HepG2 (cell line): ENCODE measurements around the gene PDE6C. TPM values are rescaled to one million over a fixed set of nuclear protein-coding genes. Genes with fewer than 3 reads are reported as not detected.

Experiments
- ADNP ChIP-seq: sonication (generic); formaldehyde crosslinking; IDR thresholded peaks from 2 replicates; pipeline ENCODE4 v1.4.0; 2020; ENCODE audit warnings: missing genetic modification reagents
- DPF2 ChIP-seq: sonication (generic); formaldehyde crosslinking; IDR thresholded peaks from 2 replicates; pipeline ENCODE4 v1.4.0; 2020; ENCODE audit warnings: mild to moderate bottlenecking, low read depth, missing genetic modification reagents, borderline replicate concordance
- GABPB1 ChIP-seq: IDR thresholded peaks from 2 replicates; pipeline ENCODE4 v1.6.1; 2016; ENCODE audit warnings: mild to moderate bottlenecking, missing genetic modification reagents, moderate library complexity, missing compliant biosample characterization
- MAZ ChIP-seq, 2 experiments: sonication (generic) in 1 of 2; formaldehyde crosslinking in 1 of 2; IDR thresholded peaks; 2 replicates each; pipeline versions ENCODE4 v1.5.0 to v1.6.1; 2012 to 2020; ENCODE audit warnings: low read depth in 2 of 2, mild to moderate bottlenecking in 2 of 2, borderline replicate concordance in 1 of 2, improper control_type of control experiment in 1 of 2, low read length in 1 of 2, missing genetic modification reagents in 1 of 2, moderate library complexity in 1 of 2
- MIXL1 ChIP-seq: IDR thresholded peaks from 2 replicates; pipeline ENCODE4 v1.6.1; 2016
- MLLT10 ChIP-seq: sonication (generic); formaldehyde crosslinking; IDR thresholded peaks from 2 replicates; pipeline ENCODE4 v1.4.0; 2020; ENCODE audit warnings: missing genetic modification reagents
- NFE2L2 ChIP-seq: fragments of 150-350 bp; IDR thresholded peaks from 2 replicates; pipeline ENCODE4 v1.6.1; 2014; ENCODE audit warnings: low read length
- NFKB2 ChIP-seq: sonication (generic); formaldehyde crosslinking; IDR thresholded peaks from 2 replicates; pipeline ENCODE4 v1.4.0; 2020; ENCODE audit warnings: missing genetic modification reagents, borderline replicate concordance
- NR2F6 ChIP-seq, 2 experiments: IDR thresholded peaks; 2 replicates each; pipeline ENCODE4 v1.6.1; 2016; ENCODE audit warnings: antibody characterized with exemption in 1 of 2, mild to moderate bottlenecking in 1 of 2
- SMAD9 ChIP-seq: sonication (generic); formaldehyde crosslinking; IDR thresholded peaks from 2 replicates; pipeline ENCODE4 v1.5.1; 2020; ENCODE audit warnings: mild to moderate bottlenecking, missing genetic modification reagents
- STAT5B ChIP-seq: sonication (generic); formaldehyde crosslinking; IDR thresholded peaks from 2 replicates; pipeline ENCODE4 v1.4.0; 2020; ENCODE audit warnings: missing genetic modification reagents
- TEAD3 ChIP-seq: optimal IDR thresholded peaks from 2 replicates; pipeline ENCODE3; 2016; ENCODE audit warnings: borderline replicate concordance
- YEATS2 ChIP-seq: sonication (generic); formaldehyde crosslinking; IDR thresholded peaks from 2 replicates; pipeline ENCODE4 v1.4.0; 2020; ENCODE audit warnings: missing genetic modification reagents, borderline replicate concordance
- ZFP41 ChIP-seq: sonication (generic); formaldehyde crosslinking; IDR thresholded peaks from 2 replicates; pipeline ENCODE4 v1.4.0; 2020; ENCODE audit warnings: mild to moderate bottlenecking, missing genetic modification reagents, borderline replicate concordance
- ZFP90 ChIP-seq: sonication (generic); formaldehyde crosslinking; IDR thresholded peaks from 2 replicates; pipeline ENCODE4 v1.8.0; 2022; ENCODE audit warnings: missing genetic modification reagents, mild to moderate bottlenecking, inconsistent platforms, borderline replicate concordance
- ZNF629 ChIP-seq: sonication (generic); formaldehyde crosslinking; conservative IDR thresholded peaks from 2 replicates; pipeline ENCODE4 v1.5.0; 2020; ENCODE audit warnings: missing genetic modification reagents
- ZNF709 ChIP-seq: sonication (generic); formaldehyde crosslinking; IDR thresholded peaks from 2 replicates; pipeline ENCODE4 v1.5.0; 2020; ENCODE audit warnings: mild to moderate bottlenecking, missing genetic modification reagents
- ZNF749 ChIP-seq: sonication (generic); formaldehyde crosslinking; IDR thresholded peaks from 2 replicates; pipeline ENCODE4 v1.8.0; 2022; ENCODE audit warnings: mild to moderate bottlenecking, missing genetic modification reagents, moderate library complexity, borderline replicate concordance
- ZNF773 ChIP-seq: sonication (generic); formaldehyde crosslinking; IDR thresholded peaks from 2 replicates; pipeline ENCODE4 v1.4.0; 2020; ENCODE audit warnings: missing genetic modification reagents, borderline replicate concordance
- ZSCAN25 ChIP-seq: sonication (generic); formaldehyde crosslinking; IDR thresholded peaks from 2 replicates; pipeline ENCODE4 v1.8.0; 2022; ENCODE audit warnings: mild to moderate bottlenecking, missing genetic modification reagents
- polyA plus RNA-seq, 8 experiments: library from polyadenylated mRNA; depleted of rRNA in 3 of 8; stranded (reverse) in 7 of 8; unstranded in 1 of 8; fragments of >200 nt; fragmentation: Illumina TruSeq in 4 of 8; extraction: Trizol in 4 of 8; gene quantifications; 2 replicates each; pipeline versions ENCODE4 v1.2.1 to v1.2.3, GENCODE V29; 2011 to 2016; ENCODE audit warnings: low read depth in 4 of 8, missing spikeins in 1 of 8, mixed read lengths in 1 of 8; ENCODE audit not compliant: insufficient read depth in 1 of 8
- total RNA-seq, 5 experiments: library from RNA; depleted of rRNA; stranded (reverse); fragments of >200 nt; fragmentation: Illumina TruSeq; extraction: Trizol; gene quantifications; 2 replicates each; pipeline ENCODE4 v1.2.3, GENCODE V29; 2016; ENCODE audit warnings: low read depth in 1 of 5
- TF ChIP-seq, protein P1 (sequence below): sonication (generic); formaldehyde crosslinking; IDR thresholded peaks from 2 replicates; pipeline ENCODE4 v1.8.0; 2022; ENCODE audit warnings: mild to moderate bottlenecking, missing genetic modification reagents, moderate library complexity
- TF ChIP-seq, protein P2 (sequence below): sonication (generic); formaldehyde crosslinking; IDR thresholded peaks from 2 replicates; pipeline ENCODE4 v1.5.1; 2020; ENCODE audit warnings: mild to moderate bottlenecking, missing genetic modification reagents, moderate library complexity
- TF ChIP-seq, protein P3 (sequence below): sonication (generic); formaldehyde crosslinking; conservative IDR thresholded peaks from 2 replicates; pipeline ENCODE4 v1.8.0; 2022; ENCODE audit warnings: mild to moderate bottlenecking, moderate library complexity, missing genetic modification reagents

The PDE6C gene
- total and polyA plus RNA-seq, 2 of the 13 experiments (the other 11 are each of a cell fraction or from before 2014, with no cell fraction given): 0.64 TPM; not detected in 1

DNA sequence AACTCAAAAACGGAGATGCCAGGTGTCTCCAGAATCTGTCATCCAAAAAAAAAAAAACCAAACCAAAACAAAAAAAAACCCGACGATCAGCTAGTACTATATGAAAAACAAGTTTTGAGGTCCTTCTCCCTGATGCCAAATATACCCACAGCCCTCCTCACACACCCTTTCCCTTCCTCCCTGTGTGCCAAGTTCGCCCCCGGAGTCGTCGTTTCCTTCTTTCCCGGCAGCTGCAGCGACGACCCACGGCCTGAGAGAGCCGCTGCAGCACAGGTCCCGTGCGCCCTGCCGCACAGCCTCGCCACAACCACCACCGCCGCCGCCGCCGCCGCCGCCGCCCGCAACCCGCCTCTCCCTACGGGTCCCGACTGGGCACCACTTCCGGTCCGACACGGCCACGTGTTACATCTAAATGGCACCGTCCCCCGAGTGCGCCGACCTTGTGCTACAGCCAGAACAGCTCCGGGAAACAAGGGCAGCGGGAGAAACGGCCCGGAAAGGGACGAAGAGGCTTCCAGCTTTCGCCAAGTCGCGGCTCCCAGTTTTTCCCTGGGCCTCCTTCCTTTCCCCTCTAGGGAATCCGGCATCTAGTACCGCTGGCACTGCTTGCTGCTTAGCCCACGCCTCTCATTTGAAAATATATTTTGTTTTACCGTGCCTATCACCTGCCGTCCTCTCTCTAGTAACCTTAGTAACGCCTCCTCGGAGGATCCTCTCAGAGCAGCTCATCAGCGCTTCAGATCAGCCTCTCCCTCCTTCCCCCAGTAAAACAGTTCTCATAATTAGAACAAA lies 90.1 kb downstream of the PDE6C start, which contains the start of gene FRA10AC1 (continued):
- TF ChIP-seq, protein P1, sequence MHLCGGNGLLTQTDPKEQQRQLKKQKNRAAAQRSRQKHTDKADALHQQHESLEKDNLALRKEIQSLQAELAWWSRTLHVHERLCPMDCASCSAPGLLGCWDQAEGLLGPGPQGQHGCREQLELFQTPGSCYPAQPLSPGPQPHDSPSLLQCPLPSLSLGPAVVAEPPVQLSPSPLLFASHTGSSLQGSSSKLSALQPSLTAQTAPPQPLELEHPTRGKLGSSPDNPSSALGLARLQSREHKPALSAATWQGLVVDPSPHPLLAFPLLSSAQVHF: no peak; the same call in 1 of the 2 replicates
- TF ChIP-seq ZNF709 (CRISPR knock-in tag): 0 out of 2 replicates have a peak, but pooled peaks have one; percentile 84
- no peak; the same call in 1 of the 2 replicates for TF ChIP-seq ZNF629
- TF ChIP-seq SMAD9 (CRISPR knock-in tag): no peak
- peak; percentile 96 for TF ChIP-seq YEATS2 (CRISPR knock-in tag)
- TF ChIP-seq, protein P2, sequence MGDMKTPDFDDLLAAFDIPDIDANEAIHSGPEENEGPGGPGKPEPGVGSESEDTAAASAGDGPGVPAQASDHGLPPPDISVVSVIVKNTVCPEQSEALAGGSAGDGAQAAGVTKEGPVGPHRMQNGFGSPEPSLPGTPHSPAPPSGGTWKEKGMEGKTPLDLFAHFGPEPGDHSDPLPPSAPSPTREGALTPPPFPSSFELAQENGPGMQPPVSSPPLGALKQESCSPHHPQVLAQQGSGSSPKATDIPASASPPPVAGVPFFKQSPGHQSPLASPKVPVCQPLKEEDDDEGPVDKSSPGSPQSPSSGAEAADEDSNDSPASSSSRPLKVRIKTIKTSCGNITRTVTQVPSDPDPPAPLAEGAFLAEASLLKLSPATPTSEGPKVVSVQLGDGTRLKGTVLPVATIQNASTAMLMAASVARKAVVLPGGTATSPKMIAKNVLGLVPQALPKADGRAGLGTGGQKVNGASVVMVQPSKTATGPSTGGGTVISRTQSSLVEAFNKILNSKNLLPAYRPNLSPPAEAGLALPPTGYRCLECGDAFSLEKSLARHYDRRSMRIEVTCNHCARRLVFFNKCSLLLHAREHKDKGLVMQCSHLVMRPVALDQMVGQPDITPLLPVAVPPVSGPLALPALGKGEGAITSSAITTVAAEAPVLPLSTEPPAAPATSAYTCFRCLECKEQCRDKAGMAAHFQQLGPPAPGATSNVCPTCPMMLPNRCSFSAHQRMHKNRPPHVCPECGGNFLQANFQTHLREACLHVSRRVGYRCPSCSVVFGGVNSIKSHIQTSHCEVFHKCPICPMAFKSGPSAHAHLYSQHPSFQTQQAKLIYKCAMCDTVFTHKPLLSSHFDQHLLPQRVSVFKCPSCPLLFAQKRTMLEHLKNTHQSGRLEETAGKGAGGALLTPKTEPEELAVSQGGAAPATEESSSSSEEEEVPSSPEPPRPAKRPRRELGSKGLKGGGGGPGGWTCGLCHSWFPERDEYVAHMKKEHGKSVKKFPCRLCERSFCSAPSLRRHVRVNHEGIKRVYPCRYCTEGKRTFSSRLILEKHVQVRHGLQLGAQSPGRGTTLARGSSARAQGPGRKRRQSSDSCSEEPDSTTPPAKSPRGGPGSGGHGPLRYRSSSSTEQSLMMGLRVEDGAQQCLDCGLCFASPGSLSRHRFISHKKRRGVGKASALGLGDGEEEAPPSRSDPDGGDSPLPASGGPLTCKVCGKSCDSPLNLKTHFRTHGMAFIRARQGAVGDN (CRISPR knock-in tag): peak; percentile 94
- TF ChIP-seq, protein P3, sequence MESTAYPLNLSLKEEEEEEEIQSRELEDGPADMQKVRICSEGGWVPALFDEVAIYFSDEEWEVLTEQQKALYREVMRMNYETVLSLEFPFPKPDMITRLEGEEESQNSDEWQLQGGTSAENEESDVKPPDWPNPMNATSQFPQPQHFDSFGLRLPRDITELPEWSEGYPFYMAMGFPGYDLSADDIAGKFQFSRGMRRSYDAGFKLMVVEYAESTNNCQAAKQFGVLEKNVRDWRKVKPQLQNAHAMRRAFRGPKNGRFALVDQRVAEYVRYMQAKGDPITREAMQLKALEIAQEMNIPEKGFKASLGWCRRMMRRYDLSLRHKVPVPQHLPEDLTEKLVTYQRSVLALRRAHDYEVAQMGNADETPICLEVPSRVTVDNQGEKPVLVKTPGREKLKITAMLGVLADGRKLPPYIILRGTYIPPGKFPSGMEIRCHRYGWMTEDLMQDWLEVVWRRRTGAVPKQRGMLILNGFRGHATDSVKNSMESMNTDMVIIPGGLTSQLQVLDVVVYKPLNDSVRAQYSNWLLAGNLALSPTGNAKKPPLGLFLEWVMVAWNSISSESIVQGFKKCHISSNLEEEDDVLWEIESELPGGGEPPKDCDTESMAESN (CRISPR knock-in tag): peak; percentile 94
- peak; percentile 84; the same call in 1 of the 2 replicates for TF ChIP-seq ZNF749 (CRISPR knock-in tag)
- peak; percentile 80 for TF ChIP-seq TEAD3 (CRISPR knock-in tag)
- 0 out of 2 replicates have a peak, but pooled peaks have one; percentile 55 for TF ChIP-seq ZFP41
- peak; percentile 99 for TF ChIP-seq GABPB1
- peak; percentile 76 for TF ChIP-seq NR2F6 (IDR thresholded peaks at IDR 0.05)
- TF ChIP-seq NR2F6 (CRISPR knock-in tag; IDR thresholded peaks at IDR 0.05): peak; percentile 91
- TF ChIP-seq MIXL1 (CRISPR knock-in tag): peak; percentile 67; the same call in 1 of the 2 replicates
- no peak; the same call in 1 of the 2 replicates for TF ChIP-seq ADNP (CRISPR knock-in tag)
- TF ChIP-seq NFE2L2: no peak
- TF ChIP-seq ZFP90 (CRISPR knock-in tag): peak; percentile 61; the same call in 1 of the 2 replicates
- TF ChIP-seq STAT5B: peak; percentile 80; the same call in 1 of the 2 replicates
- TF ChIP-seq MLLT10: no peak
- no peak for TF ChIP-seq DPF2 (CRISPR knock-in tag)
- peak; percentile 87; the same call in 1 of the 2 replicates for TF ChIP-seq NFKB2 (CRISPR knock-in tag)
- no peak for TF ChIP-seq MAZ (IDR thresholded peaks at IDR 0.05; ENCODE audit: borderline replicate concordance, low read depth, low read length)
- peak; percentile 96 for TF ChIP-seq MAZ (CRISPR knock-in tag; IDR thresholded peaks at IDR 0.05; ENCODE audit: low read depth)
- TF ChIP-seq ZSCAN25 (CRISPR knock-in tag): peak; percentile 73
- TF ChIP-seq ZNF773 (CRISPR knock-in tag): peak; percentile 83; the same call in 1 of the 2 replicates
